22Rv1 (cell line): Measurements from ENCODE around the gene TECRL.

Experiments
- ZFX ChIP-seq: fragments of 450-650 bp; IDR thresholded peaks from 2 replicates; pipeline ENCODE4 v1.6.1; 2017; ENCODE audit warnings: antibody characterized with exemption, borderline replicate concordance
- TF ChIP-seq, protein P1 (sequence below): fragments of 450-650 bp; IDR thresholded peaks from 2 replicates; pipeline ENCODE4 v1.5.1; 2017; ENCODE audit warnings: mild to moderate bottlenecking

DNA sequence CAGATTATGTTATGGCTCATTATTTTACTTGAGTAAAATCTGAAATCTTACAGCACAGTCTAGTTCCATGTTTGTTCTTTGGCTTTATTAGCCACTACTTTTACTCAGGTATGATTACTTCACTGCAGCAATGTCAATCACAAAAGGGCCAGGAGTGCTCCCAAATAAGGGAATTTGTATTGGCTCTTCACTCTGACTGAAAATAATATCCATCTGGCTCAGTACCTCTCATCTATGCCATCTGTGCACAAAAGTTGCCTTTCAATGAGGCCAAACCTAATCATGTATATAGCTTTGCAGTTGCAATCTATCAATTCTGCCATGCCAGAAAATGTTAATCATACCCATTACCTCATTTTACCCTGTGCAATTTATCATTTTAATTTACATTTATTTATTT lies 161.1 kb downstream of the TECRL start:
- TF ChIP-seq, protein P1, sequence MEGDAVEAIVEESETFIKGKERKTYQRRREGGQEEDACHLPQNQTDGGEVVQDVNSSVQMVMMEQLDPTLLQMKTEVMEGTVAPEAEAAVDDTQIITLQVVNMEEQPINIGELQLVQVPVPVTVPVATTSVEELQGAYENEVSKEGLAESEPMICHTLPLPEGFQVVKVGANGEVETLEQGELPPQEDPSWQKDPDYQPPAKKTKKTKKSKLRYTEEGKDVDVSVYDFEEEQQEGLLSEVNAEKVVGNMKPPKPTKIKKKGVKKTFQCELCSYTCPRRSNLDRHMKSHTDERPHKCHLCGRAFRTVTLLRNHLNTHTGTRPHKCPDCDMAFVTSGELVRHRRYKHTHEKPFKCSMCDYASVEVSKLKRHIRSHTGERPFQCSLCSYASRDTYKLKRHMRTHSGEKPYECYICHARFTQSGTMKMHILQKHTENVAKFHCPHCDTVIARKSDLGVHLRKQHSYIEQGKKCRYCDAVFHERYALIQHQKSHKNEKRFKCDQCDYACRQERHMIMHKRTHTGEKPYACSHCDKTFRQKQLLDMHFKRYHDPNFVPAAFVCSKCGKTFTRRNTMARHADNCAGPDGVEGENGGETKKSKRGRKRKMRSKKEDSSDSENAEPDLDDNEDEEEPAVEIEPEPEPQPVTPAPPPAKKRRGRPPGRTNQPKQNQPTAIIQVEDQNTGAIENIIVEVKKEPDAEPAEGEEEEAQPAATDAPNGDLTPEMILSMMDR: no peak
- no peak for TF ChIP-seq ZFX
